Measurements from ENCODE around the gene BDKRB1.

- TF ChIP-seq POLR2AphosphoS5 (IDR thresholded peaks at IDR 0.05; ENCODE audit: low read depth, low read length) (no peak), PAX5 (IDR thresholded peaks at IDR 0.05; ENCODE audit: insufficient read depth, low read length, severe bottlenecking) (no peak), POLR2A (IDR thresholded peaks at IDR 0.05; ENCODE audit: low read depth, low read length) (no peak), TAF1 (IDR thresholded peaks at IDR 0.05; ENCODE audit: low read depth, low read length) (no peak), SPI1 (IDR thresholded peaks at IDR 0.05; ENCODE audit: low read depth, low read length) (no peak), POU2F2 (IDR thresholded peaks at IDR 0.05; ENCODE audit: low read depth, low read length) (no peak)
Observed at GRCh38 chr14:96213871-96214465, 42.0 kb upstream of the BDKRB1 start.

All from GM12891 (cell line).